Smooth muscle cell (in vitro differentiated cells): Measurements from ENCODE around the gene PPP1R8. TPM values are rescaled to one million over a fixed set of nuclear protein-coding genes. Genes with fewer than 3 reads are reported as not detected.

Source experiments
- DNase-seq: peaks from one replicate; lab custom pipeline; 2025; ENCODE audit not compliant: unreplicated experiment; lab: John Stamatoyannopoulos, UW
- H2AFZ ChIP-seq: fragments of 200-600 bp; sonication (generic); 2 replicates; pipeline ENCODE4 v1.6.0; 2016; ENCODE audit warnings: antibody characterized with exemption, low read depth, mild to moderate bottlenecking
- H3F3A ChIP-seq: fragments of 200-600 bp; sonication (generic); 2 replicates; pipeline ENCODE4 v1.6.0; 2017; ENCODE audit warnings: antibody characterized with exemption, low read depth
- H3K27ac ChIP-seq: fragments of 200-600 bp; sonication (generic); 2 replicates; pipeline ENCODE4 v1.5.1; 2016; ENCODE audit warnings: low read depth, mild to moderate bottlenecking
- H3K27me3 ChIP-seq: fragments of 200-600 bp; sonication (generic); 2 replicates; pipeline ENCODE4 v1.6.1; 2016; ENCODE audit warnings: low read depth, mild to moderate bottlenecking
- H3K36me3 ChIP-seq: fragments of 200-600 bp; sonication (generic); 2 replicates; pipeline ENCODE4 v1.5.1; 2016; ENCODE audit warnings: low read depth
- H3K4me1 ChIP-seq: fragments of 200-600 bp; sonication (generic); 2 replicates; pipeline ENCODE4 v1.5.1; 2016; ENCODE audit warnings: low read depth
- H3K4me2 ChIP-seq: fragments of 200-600 bp; sonication (generic); 2 replicates; pipeline ENCODE4 v1.6.0; 2016; ENCODE audit warnings: mild to moderate bottlenecking
- H3K4me3 ChIP-seq: fragments of 200-600 bp; sonication (generic); 2 replicates; pipeline ENCODE4 v1.5.1; 2016; ENCODE audit warnings: mild to moderate bottlenecking
- H3K79me2 ChIP-seq: fragments of 200-600 bp; sonication (generic); 2 replicates; pipeline ENCODE4 v1.6.0; 2016; ENCODE audit warnings: low read depth, mild to moderate bottlenecking
- H3K9ac ChIP-seq: fragments of 200-600 bp; sonication (generic); 2 replicates; pipeline ENCODE4 v1.6.0; 2016; ENCODE audit warnings: low read depth
- H3K9me3 ChIP-seq: fragments of 200-600 bp; sonication (generic); replicated peaks from 2 replicates; pipeline ENCODE4 v1.5.1; 2016; ENCODE audit warnings: low read depth
- H4K20me1 ChIP-seq: fragments of 200-600 bp; sonication (generic); 2 replicates; pipeline ENCODE4 v1.6.0; 2016; ENCODE audit warnings: low read depth
- WGBS: methylation state at CpG from one replicate; pipeline ENCODE4 v1.1.7; 2016; ENCODE audit warnings: low lambda C conversion rate; 5-methylcytosine and 5-hydroxymethylcytosine counted together
- polyA plus RNA-seq: library from polyadenylated mRNA; unstranded; fragments of >200 nt; fragmentation: Nextera tagmentation; extraction: Ambion mirVana; gene quantifications from 2 replicates; pipeline ENCODE4 v1.2.1, GENCODE V29; 2016
- total RNA-seq: library from RNA; depleted of rRNA; stranded (reverse); fragments of >200 nt; gene quantifications from 2 replicates; pipeline ENCODE4 v1.2.3, GENCODE V29; 2014
- TF ChIP-seq, protein P1 (sequence below): fragments of 200-600 bp; sonication (generic); IDR thresholded peaks from 2 replicates; pipeline ENCODE4 v1.5.1; 2017; ENCODE audit warnings: borderline replicate concordance, mild to moderate bottlenecking, antibody characterized with exemption; ENCODE audit not compliant: insufficient read depth, poor library complexity, severe bottlenecking

The PPP1R8 gene
- total and polyA plus RNA-seq, 2 experiments from 2014 or later: 14.4 to 36.4 TPM

- Histone ChIP-seq H3K9me3 (no peaks in the 10 kb centered on the region), H4K20me1 (no peaks in the 10 kb centered on the region), H3F3A (no peaks in the 10 kb centered on the region), H3K79me2 (no peaks in the 10 kb centered on the region), H3K4me3 (no peak overlapping the region), H3K27me3 (no peaks in the 10 kb centered on the region), H3K27ac (peak overlapping the region; percentile 92), H3K4me2 (peak overlapping the region; percentile 20), H3K9ac (peak overlapping the region; percentile 87), H3K36me3 (no peaks in the 10 kb centered on the region), H3K4me1 (peaks cover 3% of the 10 kb centered on the region), H2AFZ (peak overlapping the region; percentile 77)
- DNase-seq: no peak
- WGBS: 90% methylated on average over 1 of the region's 1 CpG
- TF ChIP-seq, protein P1, sequence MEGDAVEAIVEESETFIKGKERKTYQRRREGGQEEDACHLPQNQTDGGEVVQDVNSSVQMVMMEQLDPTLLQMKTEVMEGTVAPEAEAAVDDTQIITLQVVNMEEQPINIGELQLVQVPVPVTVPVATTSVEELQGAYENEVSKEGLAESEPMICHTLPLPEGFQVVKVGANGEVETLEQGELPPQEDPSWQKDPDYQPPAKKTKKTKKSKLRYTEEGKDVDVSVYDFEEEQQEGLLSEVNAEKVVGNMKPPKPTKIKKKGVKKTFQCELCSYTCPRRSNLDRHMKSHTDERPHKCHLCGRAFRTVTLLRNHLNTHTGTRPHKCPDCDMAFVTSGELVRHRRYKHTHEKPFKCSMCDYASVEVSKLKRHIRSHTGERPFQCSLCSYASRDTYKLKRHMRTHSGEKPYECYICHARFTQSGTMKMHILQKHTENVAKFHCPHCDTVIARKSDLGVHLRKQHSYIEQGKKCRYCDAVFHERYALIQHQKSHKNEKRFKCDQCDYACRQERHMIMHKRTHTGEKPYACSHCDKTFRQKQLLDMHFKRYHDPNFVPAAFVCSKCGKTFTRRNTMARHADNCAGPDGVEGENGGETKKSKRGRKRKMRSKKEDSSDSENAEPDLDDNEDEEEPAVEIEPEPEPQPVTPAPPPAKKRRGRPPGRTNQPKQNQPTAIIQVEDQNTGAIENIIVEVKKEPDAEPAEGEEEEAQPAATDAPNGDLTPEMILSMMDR: no peak
These were observed 32.9 kb downstream of the PPP1R8 start for GRCh38 chr1:27863538-27863915.

DNA sequence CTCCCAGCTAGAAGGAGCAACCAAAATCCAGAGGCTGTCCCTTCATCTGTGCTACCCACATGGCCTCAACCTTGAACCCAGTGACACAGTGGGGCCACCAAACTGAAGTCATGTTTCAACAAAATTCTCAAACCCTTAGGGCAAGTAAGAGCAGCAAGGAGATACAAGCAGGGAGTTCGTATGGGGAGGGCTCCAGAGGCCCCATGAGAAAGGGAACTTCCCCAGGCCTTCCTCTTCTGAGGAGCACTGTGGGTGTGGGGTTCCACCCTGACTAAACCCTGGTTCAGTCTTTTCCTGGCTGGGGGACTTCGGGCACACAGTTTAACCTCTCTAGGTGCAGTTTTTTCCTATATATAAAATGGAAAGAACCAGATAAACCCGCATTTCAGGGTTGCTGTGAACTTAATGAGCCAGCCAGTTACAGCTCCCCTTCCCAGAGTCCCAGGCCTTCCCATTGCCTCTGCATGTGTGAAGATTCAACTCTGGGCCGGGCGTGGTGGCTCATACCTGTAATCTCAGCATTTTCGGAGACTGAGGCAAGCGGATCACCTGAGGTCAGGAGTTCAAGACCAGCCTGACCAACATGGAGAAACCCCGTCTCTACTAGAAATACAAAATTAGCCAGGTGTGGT lies 33.8 kb downstream of the PPP1R8 start:
- TF ChIP-seq, protein P1: no peak
- Histone ChIP-seq H3K4me2 (no peak overlapping the region), H3K79me2 (no peaks in the 10 kb centered on the region), H3K27me3 (no peaks in the 10 kb centered on the region), H3F3A (no peaks in the 10 kb centered on the region), H3K4me3 (no peak overlapping the region), H3K27ac (peak overlapping the region; percentile 92), H2AFZ (no peak overlapping the region), H3K9me3 (no peaks in the 10 kb centered on the region), H3K9ac (peak overlapping the region; percentile 87), H3K4me1 (peaks cover 3% of the 10 kb centered on the region), H4K20me1 (no peaks in the 10 kb centered on the region), H3K36me3 (no peaks in the 10 kb centered on the region)
- 80% methylated on average over 8 of the region's 8 CpGs for WGBS
- DNase-seq: no peak

GRCh38 chr1:27865821-27866220 lies 35.2 kb downstream of the PPP1R8 start:
- no peaks in the 10 kb centered on the region for H3K9me3 ChIP-seq
- H3K79me2 ChIP-seq: no peaks in the 10 kb centered on the region
- no peak for DNase-seq
- peaks cover 3% of the 10 kb centered on the region for H3K4me1 ChIP-seq
- H3K36me3 ChIP-seq: no peaks in the 10 kb centered on the region
- no peaks in the 10 kb centered on the region for H4K20me1 ChIP-seq
- H3F3A ChIP-seq: no peaks in the 10 kb centered on the region
- 97% methylated on average over 10 of the region's 10 CpGs for WGBS
- no peaks in the 10 kb centered on the region for H3K27me3 ChIP-seq
- TF ChIP-seq, protein P1: no peak
- no peak overlapping the region for H3K27ac ChIP-seq
- no peak overlapping the region for H2AFZ ChIP-seq
- no peak overlapping the region for H3K4me3 ChIP-seq
- no peak overlapping the region for H3K9ac ChIP-seq
- no peak overlapping the region for H3K4me2 ChIP-seq

GRCh38 chr1:27868556-27868931 lies 38.0 kb downstream of the PPP1R8 start:
- no peaks in the 10 kb centered on the region for H3K9me3 ChIP-seq
- H4K20me1 ChIP-seq: no peaks in the 10 kb centered on the region
- no peak overlapping the region for H2AFZ ChIP-seq
- no peaks in the 10 kb centered on the region for H3K27me3 ChIP-seq
- H3K9ac ChIP-seq: no peak overlapping the region
- 88% methylated on average over 11 of the region's 11 CpGs for WGBS
- H3F3A ChIP-seq: no peaks in the 10 kb centered on the region
- H3K36me3 ChIP-seq: no peaks in the 10 kb centered on the region
- H3K27ac ChIP-seq: no peak overlapping the region
- no peak overlapping the region for H3K4me3 ChIP-seq
- no peak overlapping the region for H3K4me2 ChIP-seq
- H3K79me2 ChIP-seq: no peaks in the 10 kb centered on the region
- H3K4me1 ChIP-seq: no peaks in the 10 kb centered on the region
- DNase-seq: no peak
- TF ChIP-seq, protein P1: no peak
